Measurements from ENCODE around the gene MDP1. TPM values are rescaled to one million over a fixed set of nuclear protein-coding genes. Genes with fewer than 3 reads are reported as not detected.

The MDP1 gene
- polyA plus RNA-seq, 1 donor (not counting 4 experiments of a cell fraction or from before 2014, with no cell fraction given): 7.3 TPM

GRCh38 chr14:24252289-24253124, 36.6 kb upstream of the MDP1 start:
- Histone ChIP-seq H3K9me1 (ENCODE audit: control insufficient read depth, extremely low read depth, insufficient read depth, low read length) (no peaks in the 10 kb centered on the region), H3K9ac (ENCODE audit: control insufficient read depth, extremely low read depth, insufficient read depth, low read length) (no peak overlapping the region), H3K4me2 (ENCODE audit: control insufficient read depth, extremely low read depth, insufficient read depth, low read depth, low read length) (no peak overlapping the region), H3K79me2 (ENCODE audit: control insufficient read depth, insufficient read depth, low read length) (no peaks in the 10 kb centered on the region), H3K27ac (ENCODE audit: control insufficient read depth, insufficient read depth, low read length) (no peak overlapping the region), H3K36me3 (ENCODE audit: control insufficient read depth in 2 of 2, extremely low read depth in 1 of 2, insufficient read depth in 2 of 2, low read length in 2 of 2) (peaks cover 18 to 29% of the 10 kb centered on the region in 2 experiments), H3K27me3 (ENCODE audit: control insufficient read depth, extremely low read depth, insufficient read depth, low read length) (no peaks in the 10 kb centered on the region), H4K20me1 (ENCODE audit: control insufficient read depth, extremely low read depth, insufficient read depth, low read length) (no peaks in the 10 kb centered on the region), H3K4me3 (ENCODE audit: control insufficient read depth in 2 of 3, extremely low read depth in 1 of 3, insufficient read depth in 2 of 3, low read depth in 1 of 3, low read length in 3 of 3) (no peak overlapping the region), H3K4me1 (ENCODE audit: control insufficient read depth, extremely low read depth, insufficient read depth, low read length) (no peaks in the 10 kb centered on the region), H2AFZ (ENCODE audit: control insufficient read depth, low read length) (no peak overlapping the region), H3K9me3 (ENCODE audit: control insufficient read depth, low read depth, low read length) (no peaks in the 10 kb centered on the region)
- DNase-seq (ENCODE audit: low read depth, low spot score) (no peak), FAIRE-seq (no peak)
- dilution Hi-C loops (cut with MboI; ENCODE audit: extremely low pct_ligation_motif_present, low sequenced_read_pairs): no loop called here
- TF ChIP-seq CTCF (optimal IDR thresholded peaks at IDR 0.05 in 1 of 3, IDR thresholded peaks at IDR 0.05 in 1 of 3, conservative IDR thresholded peaks at IDR 0.05 in 1 of 3; ENCODE audit: extremely low read depth in 1 of 3, insufficient read depth in 2 of 3, low read length in 3 of 3) (no peak), EZH2 (IDR thresholded peaks at IDR 0.05; ENCODE audit: low read length) (no peak)

GRCh38 chr14:24251880-24252288, 36.0 kb upstream of the MDP1 start:
- no peak overlapping the region for H3K27ac ChIP-seq (ENCODE audit: control insufficient read depth, insufficient read depth, low read length)
- peaks cover 18 to 29% of the 10 kb centered on the region in 2 experiments for H3K36me3 ChIP-seq (ENCODE audit: control insufficient read depth in 2 of 2, extremely low read depth in 1 of 2, insufficient read depth in 2 of 2, low read length in 2 of 2)

More at GRCh38 chr14:24251880-24252288, 36.0 kb upstream of the MDP1 start:
- DNase-seq (ENCODE audit: low read depth, low spot score) (no peak), FAIRE-seq (no peak)
- Histone ChIP-seq H3K9me1 (ENCODE audit: control insufficient read depth, extremely low read depth, insufficient read depth, low read length) (no peaks in the 10 kb centered on the region), H3K4me1 (ENCODE audit: control insufficient read depth, extremely low read depth, insufficient read depth, low read length) (no peaks in the 10 kb centered on the region), H2AFZ (ENCODE audit: control insufficient read depth, low read length) (no peak overlapping the region), H3K9ac (ENCODE audit: control insufficient read depth, extremely low read depth, insufficient read depth, low read length) (no peak overlapping the region), H3K4me2 (ENCODE audit: control insufficient read depth, extremely low read depth, insufficient read depth, low read depth, low read length) (no peak overlapping the region), H3K27me3 (ENCODE audit: control insufficient read depth, extremely low read depth, insufficient read depth, low read length) (no peaks in the 10 kb centered on the region), H3K9me3 (ENCODE audit: control insufficient read depth, low read depth, low read length) (no peaks in the 10 kb centered on the region), H3K4me3 (ENCODE audit: control insufficient read depth in 2 of 3, extremely low read depth in 1 of 3, insufficient read depth in 2 of 3, low read depth in 1 of 3, low read length in 3 of 3) (no peak overlapping the region), H3K79me2 (ENCODE audit: control insufficient read depth, insufficient read depth, low read length) (no peaks in the 10 kb centered on the region), H4K20me1 (ENCODE audit: control insufficient read depth, extremely low read depth, insufficient read depth, low read length) (no peaks in the 10 kb centered on the region)
- TF ChIP-seq CTCF (optimal IDR thresholded peaks at IDR 0.05 in 1 of 3, IDR thresholded peaks at IDR 0.05 in 1 of 3, conservative IDR thresholded peaks at IDR 0.05 in 1 of 3; ENCODE audit: extremely low read depth in 1 of 3, insufficient read depth in 2 of 3, low read length in 3 of 3): peak in 1 of 3 experiments; percentile 2
- no peak for TF ChIP-seq EZH2 (IDR thresholded peaks at IDR 0.05; ENCODE audit: low read length)
- dilution Hi-C loops (cut with MboI; ENCODE audit: extremely low pct_ligation_motif_present, low sequenced_read_pairs): no loop called here
